22Rv1 (cell line): ENCODE results near the gene AMN.

Experiments used
- ZFX ChIP-seq: fragments of 450-650 bp; IDR thresholded peaks from 2 replicates; pipeline ENCODE4 v1.6.1; 2017; ENCODE audit warnings: antibody characterized with exemption, borderline replicate concordance
- TF ChIP-seq, protein P1 (sequence below): fragments of 450-650 bp; IDR thresholded peaks from 2 replicates; pipeline ENCODE4 v1.5.1; 2017; ENCODE audit warnings: mild to moderate bottlenecking

DNA sequence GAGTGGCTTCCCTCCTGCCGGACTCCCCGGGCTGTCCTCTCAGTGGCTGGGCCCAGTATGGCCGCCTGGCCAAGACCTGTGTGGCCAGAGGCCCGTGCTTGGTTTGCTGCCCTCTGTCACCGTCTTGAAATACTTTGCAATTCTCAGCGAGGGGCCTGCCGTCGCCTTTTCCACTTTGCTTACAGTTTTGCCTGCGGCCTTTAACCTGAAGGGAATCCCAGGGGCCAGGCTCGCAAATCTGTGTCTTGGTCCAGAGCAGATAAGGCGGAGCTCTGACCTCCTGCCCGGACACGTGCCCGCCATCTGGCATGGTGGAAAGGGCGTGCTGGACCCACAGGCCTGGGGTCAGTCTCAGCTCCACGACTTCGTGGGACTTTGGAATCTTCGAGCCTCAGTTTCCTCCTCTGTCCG lies 10.9 kb upstream of the AMN start:
- TF ChIP-seq, protein P1, sequence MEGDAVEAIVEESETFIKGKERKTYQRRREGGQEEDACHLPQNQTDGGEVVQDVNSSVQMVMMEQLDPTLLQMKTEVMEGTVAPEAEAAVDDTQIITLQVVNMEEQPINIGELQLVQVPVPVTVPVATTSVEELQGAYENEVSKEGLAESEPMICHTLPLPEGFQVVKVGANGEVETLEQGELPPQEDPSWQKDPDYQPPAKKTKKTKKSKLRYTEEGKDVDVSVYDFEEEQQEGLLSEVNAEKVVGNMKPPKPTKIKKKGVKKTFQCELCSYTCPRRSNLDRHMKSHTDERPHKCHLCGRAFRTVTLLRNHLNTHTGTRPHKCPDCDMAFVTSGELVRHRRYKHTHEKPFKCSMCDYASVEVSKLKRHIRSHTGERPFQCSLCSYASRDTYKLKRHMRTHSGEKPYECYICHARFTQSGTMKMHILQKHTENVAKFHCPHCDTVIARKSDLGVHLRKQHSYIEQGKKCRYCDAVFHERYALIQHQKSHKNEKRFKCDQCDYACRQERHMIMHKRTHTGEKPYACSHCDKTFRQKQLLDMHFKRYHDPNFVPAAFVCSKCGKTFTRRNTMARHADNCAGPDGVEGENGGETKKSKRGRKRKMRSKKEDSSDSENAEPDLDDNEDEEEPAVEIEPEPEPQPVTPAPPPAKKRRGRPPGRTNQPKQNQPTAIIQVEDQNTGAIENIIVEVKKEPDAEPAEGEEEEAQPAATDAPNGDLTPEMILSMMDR: no peak
- no peak for TF ChIP-seq ZFX
